Tibial nerve (tissue), 4 donors: ENCODE measurements around the gene IRX3. TPM values are rescaled to one million over a fixed set of nuclear protein-coding genes. Genes with fewer than 3 reads are reported as not detected.
A peak's percentile ranks its signal among the peaks of the same experiment; 100 is the strongest.

Experiments
- DNase-seq, 2 donors: peaks; one replicate each; pipeline ENCODE4 v3.0.0-alpha.2; 2019; ENCODE audit warnings: low spot score in 2 of 2
- H3K27ac ChIP-seq, 4 donors: fragments of 200-600 bp; sonication (generic) in 3 of 4; one replicate each; pipeline ENCODE4 v1.5.1; 2017 to 2019; ENCODE audit warnings: mild to moderate bottlenecking in 1 of 4
- H3K27me3 ChIP-seq, 2 donors: fragments of 200-600 bp; sonication (generic) in 1 of 2; one replicate each; pipeline versions ENCODE4 v1.5.1 to v1.6.0; 2017 to 2019
- H3K36me3 ChIP-seq, 3 donors: fragments of 200-600 bp; sonication (generic); one replicate each; pipeline ENCODE4 v1.5.1; 2018 to 2019
- H3K4me1 ChIP-seq, 4 donors: fragments of 200-600 bp; sonication (generic) in 3 of 4; one replicate each; pipeline ENCODE4 v1.5.1; 2017 to 2019
- H3K4me3 ChIP-seq, 4 donors: fragments of 200-600 bp; sonication (generic) in 3 of 4; one replicate each; pipeline ENCODE4 v1.5.1; 2017 to 2019; ENCODE audit warnings: mild to moderate bottlenecking in 1 of 4, moderate library complexity in 1 of 4
- H3K9me3 ChIP-seq, 4 donors: fragments of 200-600 bp; sonication (generic) in 3 of 4; one replicate each; pipeline ENCODE4 v1.5.1; 2017 to 2019
- EP300 ChIP-seq, 2 donors: sonication (generic); formaldehyde crosslinking; IDR thresholded peaks; one replicate each; pipeline ENCODE4 v1.6.1; 2017; ENCODE audit warnings: antibody characterized with exemption in 2 of 2, mild to moderate bottlenecking in 1 of 2
- POLR2A ChIP-seq, 2 donors: fragments of 450-650 bp; IDR thresholded peaks; one replicate each; pipeline ENCODE4 v1.6.1; 2017; ENCODE audit warnings: antibody characterized with exemption in 2 of 2, mild to moderate bottlenecking in 2 of 2, moderate library complexity in 2 of 2
- WGBS, 2 donors: methylation state at CpG; one replicate each; pipeline ENCODE4 v1.1.5; 2018; 5-methylcytosine and 5-hydroxymethylcytosine counted together
- total RNA-seq, 4 donors: library from RNA; depleted of rRNA; stranded (reverse); fragments of >200 nt; gene quantifications; one replicate each; pipeline ENCODE4 v1.1.0, GENCODE V29; 2016
- TF ChIP-seq, protein P1 (sequence below), 5 experiments: fragments of 200-600 bp in 3 of 5; fragments of 450-650 bp in 2 of 5; sonication (generic) in 3 of 5; IDR thresholded peaks; one replicate each; pipeline ENCODE4 v1.5.1; 2016 to 2019; ENCODE audit warnings: antibody characterized with exemption in 5 of 5, mild to moderate bottlenecking in 3 of 5, moderate library complexity in 2 of 5

IRX3 gene
- total RNA-seq, 4 donors from 2014 or later = 1.3 to 10.5 (median 2.0) TPM

DNA sequence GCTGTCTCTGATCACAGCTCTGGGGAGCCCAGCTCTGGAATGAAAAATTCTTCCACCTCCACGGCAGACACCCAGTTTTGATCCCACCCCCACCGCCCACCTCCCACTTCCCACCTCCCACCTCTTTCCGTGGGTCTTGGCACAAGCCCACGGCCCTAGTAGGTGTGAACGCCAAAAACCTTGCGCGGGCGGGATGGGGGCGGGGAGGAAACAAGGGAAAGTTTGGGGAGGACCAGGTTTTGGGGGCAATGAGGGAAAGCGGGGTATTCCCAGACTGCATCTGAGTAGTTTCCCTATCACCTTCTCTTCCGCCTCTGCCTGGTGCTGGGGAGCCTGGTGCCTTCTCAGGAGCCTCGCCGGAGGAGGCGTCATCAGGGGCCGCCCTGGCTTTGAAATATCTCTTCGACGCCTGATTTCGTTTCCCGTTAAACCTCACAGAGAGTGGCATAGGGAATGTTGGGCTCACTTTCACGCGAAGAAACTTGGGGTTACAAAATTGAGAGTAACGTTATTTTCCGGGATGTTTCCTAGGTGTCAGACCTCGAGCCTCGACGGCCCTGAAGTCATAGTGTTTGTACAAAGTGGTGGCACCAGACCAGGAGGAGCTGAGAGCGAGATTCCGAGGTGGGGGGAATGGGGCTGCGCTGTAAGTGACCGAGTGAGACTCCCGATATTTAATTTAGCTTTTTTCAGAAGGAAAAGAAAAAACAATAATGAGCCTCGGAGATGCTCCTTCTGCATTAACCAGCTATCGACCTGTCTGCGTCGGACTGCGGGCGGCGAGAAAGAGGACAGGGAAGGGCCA lies 1.6 kb upstream of the IRX3 start:
- Histone ChIP-seq H3K9me3 (no peaks in the 10 kb centered on the region), H3K4me1 (peaks cover 0 to 66% (median 7%) of the 10 kb centered on the region in 4 donors), H3K36me3 (no peaks in the 10 kb centered on the region), H3K4me3 (no peak overlapping the region), H3K27ac (no peak overlapping the region), H3K27me3 (peaks cover 3 to 92% of the 10 kb centered on the region in 2 donors)
- 14 to 17% methylated on average over 38 of the region's 38 CpGs for WGBS, 2 donors
- TF ChIP-seq EP300 (IDR thresholded peaks at IDR 0.05) = no peak
- TF ChIP-seq POLR2A (IDR thresholded peaks at IDR 0.05) = no peak
- TF ChIP-seq, protein P1, sequence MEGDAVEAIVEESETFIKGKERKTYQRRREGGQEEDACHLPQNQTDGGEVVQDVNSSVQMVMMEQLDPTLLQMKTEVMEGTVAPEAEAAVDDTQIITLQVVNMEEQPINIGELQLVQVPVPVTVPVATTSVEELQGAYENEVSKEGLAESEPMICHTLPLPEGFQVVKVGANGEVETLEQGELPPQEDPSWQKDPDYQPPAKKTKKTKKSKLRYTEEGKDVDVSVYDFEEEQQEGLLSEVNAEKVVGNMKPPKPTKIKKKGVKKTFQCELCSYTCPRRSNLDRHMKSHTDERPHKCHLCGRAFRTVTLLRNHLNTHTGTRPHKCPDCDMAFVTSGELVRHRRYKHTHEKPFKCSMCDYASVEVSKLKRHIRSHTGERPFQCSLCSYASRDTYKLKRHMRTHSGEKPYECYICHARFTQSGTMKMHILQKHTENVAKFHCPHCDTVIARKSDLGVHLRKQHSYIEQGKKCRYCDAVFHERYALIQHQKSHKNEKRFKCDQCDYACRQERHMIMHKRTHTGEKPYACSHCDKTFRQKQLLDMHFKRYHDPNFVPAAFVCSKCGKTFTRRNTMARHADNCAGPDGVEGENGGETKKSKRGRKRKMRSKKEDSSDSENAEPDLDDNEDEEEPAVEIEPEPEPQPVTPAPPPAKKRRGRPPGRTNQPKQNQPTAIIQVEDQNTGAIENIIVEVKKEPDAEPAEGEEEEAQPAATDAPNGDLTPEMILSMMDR (IDR thresholded peaks at IDR 0.05) = no peak
- no peak for DNase-seq

DNA sequence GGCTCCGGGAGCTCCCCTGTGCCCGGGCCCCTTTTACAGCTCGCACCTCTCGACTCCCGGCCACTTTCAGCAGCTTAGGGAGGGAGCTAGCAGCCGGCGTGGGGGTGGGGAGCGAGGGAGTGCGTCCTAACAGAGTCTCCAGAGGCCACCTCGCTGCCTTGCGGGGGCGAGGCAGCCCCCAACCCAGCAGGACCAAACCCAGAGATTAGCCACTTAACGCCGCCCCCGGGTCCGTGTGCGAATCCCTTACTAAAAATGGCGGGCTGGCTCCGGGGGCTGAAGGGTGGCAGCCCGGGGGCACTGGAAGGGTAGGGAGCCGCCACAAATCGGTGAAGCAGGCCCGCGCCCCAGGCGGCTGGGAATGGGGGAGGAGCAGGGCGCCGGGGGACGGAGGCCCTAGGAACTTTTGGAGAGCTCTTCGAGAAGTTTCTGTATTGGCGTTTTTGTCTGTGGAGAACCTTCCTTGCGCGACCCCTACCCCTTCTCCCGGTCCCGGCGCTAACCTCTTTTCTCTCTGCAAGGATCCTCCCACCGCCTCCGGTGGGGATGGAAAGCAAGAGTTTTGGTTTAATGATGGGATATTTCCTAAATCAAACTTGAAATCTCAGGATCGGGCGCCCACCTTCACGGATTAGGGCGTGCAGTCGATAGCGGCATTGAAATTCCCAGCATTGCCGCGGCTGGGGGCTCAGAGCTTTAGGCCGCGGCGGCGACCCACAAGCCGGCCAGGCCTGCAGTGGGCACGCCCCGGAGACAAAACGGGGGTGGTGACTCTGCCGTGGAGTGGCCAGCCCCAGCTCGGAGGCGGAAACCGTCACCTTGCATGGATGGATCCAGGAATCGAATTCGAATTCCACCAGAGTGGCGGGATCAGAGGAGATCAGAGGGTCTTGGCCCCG lies 793 bp upstream of the IRX3 start:
- TF ChIP-seq, protein P1 (IDR thresholded peaks at IDR 0.05) = no peak
- Histone ChIP-seq H3K4me3 (peak overlapping the region; percentile 16 to 54 (median 24)), H3K27ac (no peak overlapping the region), H3K36me3 (no peaks in the 10 kb centered on the region), H3K4me1 (peaks cover 0 to 74% (median 7%) of the 10 kb centered on the region in 4 donors), H3K27me3 (peaks cover 3 to 95% of the 10 kb centered on the region in 2 donors), H3K9me3 (no peaks in the 10 kb centered on the region)
- 2 to 3% methylated on average over 38 to 43 of the region's 61 CpGs for WGBS, 2 donors
- DNase-seq = no peak

DNA sequence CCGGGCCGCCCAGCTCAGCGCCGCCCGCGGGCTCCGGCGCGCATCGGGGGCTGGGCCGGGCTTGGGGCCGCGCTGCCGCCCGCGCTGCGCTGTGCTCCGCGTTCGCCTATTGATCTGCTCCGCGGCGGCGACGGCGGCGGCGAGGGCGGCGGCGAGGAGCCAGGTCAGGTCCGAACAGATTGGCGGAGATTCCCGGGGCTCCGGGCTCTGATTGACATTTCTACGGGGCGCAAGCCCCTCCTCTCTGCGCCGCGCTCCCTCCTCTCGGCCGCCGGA lies 559 bp downstream of the IRX3 start:
- TF ChIP-seq POLR2A (IDR thresholded peaks at IDR 0.05) (no peak), EP300 (IDR thresholded peaks at IDR 0.05) (no peak)
- TF ChIP-seq, protein P1 (IDR thresholded peaks at IDR 0.05) = no peak
- peaks cover 0 to 79% (median 10%) of the 10 kb centered on the region in 4 donors for H3K4me1 ChIP-seq
- H3K27ac ChIP-seq = no peak overlapping the region
- DNase-seq = no peak
- H3K9me3 ChIP-seq = no peaks in the 10 kb centered on the region
- 0 to 1% methylated on average over 14 to 30 of the region's 43 CpGs for WGBS, 2 donors
- H3K4me3 ChIP-seq = peak overlapping the region; percentile 26 to 54 (median 43)
- peaks cover 3 to 95% of the 10 kb centered on the region in 2 donors for H3K27me3 ChIP-seq
- H3K36me3 ChIP-seq = no peaks in the 10 kb centered on the region

DNA sequence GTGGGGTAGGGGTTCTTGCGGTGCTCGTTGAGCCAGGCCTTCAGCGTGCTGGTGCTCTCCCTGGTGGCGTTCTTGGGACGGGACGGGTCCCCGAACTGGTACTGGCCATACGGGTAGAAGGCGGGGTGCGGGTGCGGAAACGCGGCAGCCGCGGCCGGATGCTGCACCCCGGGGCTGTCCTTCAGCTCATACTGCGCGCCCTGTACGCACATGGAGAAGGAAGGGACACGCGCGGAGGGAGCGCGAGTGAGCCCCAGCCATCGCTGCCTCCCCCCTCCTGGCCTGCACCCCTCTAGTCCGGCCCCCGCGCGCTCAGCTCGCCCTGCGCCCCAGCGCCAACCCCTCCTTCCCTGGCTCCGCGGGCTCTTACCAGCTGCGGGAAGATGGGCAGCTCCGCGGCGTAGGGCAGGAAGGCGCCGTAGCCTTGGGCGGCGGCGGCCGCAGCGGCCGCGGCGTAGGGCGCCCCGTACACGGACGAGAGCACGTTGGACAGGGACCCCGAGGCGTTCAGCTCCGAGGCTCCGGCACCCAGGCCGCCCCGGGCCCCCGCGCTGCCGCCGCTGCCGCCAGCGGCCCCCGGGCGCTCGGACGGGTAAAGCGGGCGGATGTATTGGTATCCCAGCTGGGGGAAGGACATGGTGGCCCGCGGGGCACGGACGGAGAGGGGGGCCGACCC lies 1.0 kb downstream of the IRX3 start:
- TF ChIP-seq POLR2A (IDR thresholded peaks at IDR 0.05) = no peak
- H3K27me3 ChIP-seq = peaks cover 3 to 95% of the 10 kb centered on the region in 2 donors
- no peaks in the 10 kb centered on the region for H3K36me3 ChIP-seq
- peaks cover 0 to 74% (median 10%) of the 10 kb centered on the region in 4 donors for H3K4me1 ChIP-seq
- peak overlapping the region in 2 of 4 donors; percentile 26 to 54 for H3K4me3 ChIP-seq
- H3K9me3 ChIP-seq = no peaks in the 10 kb centered on the region
- DNase-seq = no peak
- 1% methylated on average over 49 of the region's 77 CpGs; no CpG with 5 or more reads in 1 of the 2 donors for WGBS, 2 donors
- no peak overlapping the region for H3K27ac ChIP-seq

DNA sequence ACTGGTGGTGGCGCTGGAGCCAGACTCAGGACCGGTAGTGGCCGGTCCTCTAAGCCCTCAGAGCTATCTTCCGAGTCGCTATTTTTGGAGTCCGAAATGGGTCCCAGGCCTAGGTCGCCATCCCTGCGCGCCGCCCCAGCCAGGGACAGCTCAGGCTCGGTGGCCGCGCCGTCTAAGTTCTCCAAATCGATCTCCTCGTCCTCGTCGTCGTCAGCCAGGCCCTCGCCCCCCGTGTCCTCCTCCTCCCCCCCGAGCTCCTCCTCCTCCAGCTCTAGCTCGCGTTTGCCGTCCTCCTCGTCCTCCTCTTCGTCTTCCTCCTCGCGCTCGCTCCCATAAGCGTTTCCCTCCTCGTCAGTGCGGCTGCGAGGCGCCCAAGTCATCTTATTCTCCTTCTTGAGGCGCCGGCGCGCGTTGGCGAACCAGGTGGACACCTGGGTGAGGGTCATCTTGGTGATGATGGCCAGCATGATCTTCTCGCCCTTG lies 1.6 kb downstream of the IRX3 start:
- peak overlapping the region in 1 of 4 donors; percentile 54 for H3K4me3 ChIP-seq
- TF ChIP-seq EP300 (IDR thresholded peaks at IDR 0.05) = no peak
- TF ChIP-seq POLR2A (IDR thresholded peaks at IDR 0.05) = no peak
- TF ChIP-seq, protein P1 (IDR thresholded peaks at IDR 0.05) = no peak
- 3% methylated on average over 33 to 38 of the region's 42 CpGs for WGBS, 2 donors
- no peak for DNase-seq
- peaks cover 3 to 90% of the 10 kb centered on the region in 2 donors for H3K27me3 ChIP-seq
- H3K9me3 ChIP-seq = no peaks in the 10 kb centered on the region
- no peak overlapping the region for H3K27ac ChIP-seq
- H3K36me3 ChIP-seq = no peaks in the 10 kb centered on the region
- peaks cover 0 to 69% (median 10%) of the 10 kb centered on the region in 4 donors for H3K4me1 ChIP-seq
